Lung microvascular endothelial cell (primary cell): Measurements from ENCODE around the gene TIMM17B. TPM values are rescaled to one million over a fixed set of nuclear protein-coding genes. Genes with fewer than 3 reads are reported as not detected.
A peak's percentile ranks its signal among the peaks of the same experiment; 100 is the strongest.

ENCODE experiments used
- DNase-seq, 2 donors: peaks; one replicate each; pipeline versions ENCODE4 v3.0.0 to v3.0.0-alpha.2; 2010; ENCODE audit warnings: low read depth in 2 of 2
- total RNA-seq: library from RNA; depleted of rRNA; stranded (reverse); fragments of >200 nt; gene quantifications from 2 replicates; pipeline ENCODE4 v1.2.1, GENCODE V29; 2014

TIMM17B gene
- 17.0 and 21.2 TPM in 2 replicates for total RNA-seq

GRCh38 chrX:48897625-48898306 lies at the start of gene TIMM17B, which contains the start of gene PQBP1:
Gene TIMM17B (minus strand): TSS chrX:48897768. CDS start chrX:48897749, 19 bp downstream.
Gene PQBP1 (plus strand): TSS chrX:48897930. CDS start chrX:48898510, 580 bp downstream.
- DNase-seq = peak; percentile 96 to 97

- peak; percentile 57 to 69 for DNase-seq
These were observed 48.2 kb upstream of the TIMM17B start for GRCh38 chrX:48945517-48946348.

- no peak for DNase-seq
These were observed 45.3 kb upstream of the TIMM17B start for GRCh38 chrX:48942895-48943294.

- DNase-seq = no peak
These were observed 42.9 kb upstream of the TIMM17B start for GRCh38 chrX:48940404-48940955.

GRCh38 chrX:48939524-48940228 lies 42.1 kb upstream of the TIMM17B start:
- DNase-seq = no peak

- no peak for DNase-seq
These were observed 41.3 kb upstream of the TIMM17B start for GRCh38 chrX:48938721-48939425.

GRCh38 chrX:48937054-48937907 lies 39.7 kb upstream of the TIMM17B start:
- DNase-seq = no peak

GRCh38 chrX:48936429-48937053 lies 39.0 kb upstream of the TIMM17B start:
- no peak for DNase-seq

GRCh38 chrX:48935301-48935670 lies 37.7 kb upstream of the TIMM17B start:
- no peak for DNase-seq

GRCh38 chrX:48934581-48935300 lies 37.2 kb upstream of the TIMM17B start:
- no peak for DNase-seq

GRCh38 chrX:48933757-48934156 lies 36.2 kb upstream of the TIMM17B start:
- no peak for DNase-seq

GRCh38 chrX:48927736-48928382 lies 30.3 kb upstream of the TIMM17B start:
- DNase-seq = no peak

GRCh38 chrX:48927123-48927522 lies 29.6 kb upstream of the TIMM17B start:
- DNase-seq = no peak

GRCh38 chrX:48924270-48924669 lies 26.7 kb upstream of the TIMM17B start:
- no peak for DNase-seq

- DNase-seq = no peak
These were observed 26.2 kb upstream of the TIMM17B start for GRCh38 chrX:48923771-48924170.

GRCh38 chrX:48920718-48921104 lies 23.1 kb upstream of the TIMM17B start:
- DNase-seq = no peak

- no peak for DNase-seq
These were observed 22.6 kb upstream of the TIMM17B start for GRCh38 chrX:48919947-48920717.

- peak; percentile 5 to 27 for DNase-seq
These were observed 21.8 kb upstream of the TIMM17B start for GRCh38 chrX:48919360-48919841.
